Measurements from ENCODE around the gene NOPCHAP1. TPM values are rescaled to one million over a fixed set of nuclear protein-coding genes. Genes with fewer than 3 reads are reported as not detected.

Gene NOPCHAP1
- total and polyA plus RNA-seq, 2 of the 4 experiments (the other 2 are of a cell fraction): 5.6 to 9.3 TPM

DNA sequence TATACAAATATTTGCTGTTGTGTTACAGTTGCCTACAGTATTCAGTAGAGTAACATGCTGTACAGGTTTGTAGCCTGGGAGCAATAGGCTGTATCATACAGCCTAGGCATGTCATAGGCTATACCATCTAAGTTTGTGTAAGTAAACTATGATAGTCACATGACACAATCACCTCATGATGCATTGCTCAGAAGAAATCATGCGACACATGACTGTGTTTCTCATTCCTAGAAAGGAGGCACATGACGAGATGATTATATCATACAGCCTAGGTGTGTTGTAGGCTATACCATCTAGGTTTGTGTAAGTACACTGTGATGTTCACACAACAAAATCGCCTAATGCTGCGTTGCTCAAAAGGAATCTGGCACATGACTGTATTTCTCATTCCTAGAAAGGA is 31.9 kb downstream of the NOPCHAP1 start:
- Histone ChIP-seq H3K4ac (ENCODE audit: low read depth, low read length) (no peak overlapping the region), H3K27ac (ENCODE audit: insufficient read depth, low read length) (no peak overlapping the region), H3K27me3 (ENCODE audit: control insufficient read depth, insufficient read depth, low read length) (no peaks in the 10 kb centered on the region), H3K9me3 (ENCODE audit: control insufficient read depth, insufficient read depth, low read length) (peaks cover 2% of the 10 kb centered on the region; the same call in 1 of the 2 replicates), H2BK120ac (ENCODE audit: low read depth, low read length) (no peak overlapping the region), H2AK5ac (ENCODE audit: low read depth, low read length) (no peak overlapping the region), H3K18ac (ENCODE audit: low read depth, low read length) (no peak overlapping the region), H2BK20ac (ENCODE audit: low read depth, low read length) (no peak overlapping the region), H3K4me3 (ENCODE audit: insufficient read depth, low read depth, low read length) (no peak overlapping the region), H3K79me1 (ENCODE audit: low read depth in 1 of 2, low read length in 2 of 2) (peaks cover 0 to 14% of the 10 kb centered on the region in 2 experiments; a peak in 3 of 4 replicates), H3K4me1 (ENCODE audit: control insufficient read depth, insufficient read depth, low read length) (peaks cover 2% of the 10 kb centered on the region), H3K4me2 (ENCODE audit: low read depth, low read length) (no peak overlapping the region), H4K8ac (ENCODE audit: low read depth in 2 of 2, low read length in 2 of 2) (no peak overlapping the region), H2BK15ac (ENCODE audit: low read depth, low read length) (no peak overlapping the region), H3K36me3 (ENCODE audit: control insufficient read depth, insufficient read depth, low read length) (peaks cover 17% of the 10 kb centered on the region), H3K14ac (replicated peaks; ENCODE audit: low read depth, low read length) (no peak overlapping the region), H2AFZ (replicated peaks; ENCODE audit: low read length, poor library complexity) (no peak overlapping the region), H4K5ac (ENCODE audit: low read depth, low read length) (no peak overlapping the region), H3K9me1 (ENCODE audit: insufficient read depth, low read length) (no peaks in the 10 kb centered on the region; the same call in 1 of the 2 replicates), H2BK5ac (ENCODE audit: low read depth, low read length, poor library complexity, severe bottlenecking) (no peak overlapping the region), H4K91ac (ENCODE audit: insufficient read depth, low read depth, low read length) (no peak overlapping the region), H3K23ac (ENCODE audit: low read depth, low read length) (no peak overlapping the region), H4K20me1 (ENCODE audit: insufficient read depth, low read length) (no peaks in the 10 kb centered on the region), H2AK9ac (replicated peaks; ENCODE audit: low read depth, low read length, poor library complexity) (no peak overlapping the region), H3K9ac (ENCODE audit: low read depth, low read length) (no peak overlapping the region), H3K56ac (ENCODE audit: extremely low read depth, insufficient read depth, low read length) (no peak overlapping the region)
- intact Hi-C loops (cut with micrococcal nuclease) (no loop called here), dilution Hi-C loops (cut with HindIII; ENCODE audit: low sequenced_read_pairs, unreplicated experiment) (no loop called here), in situ Hi-C loops (cut with MboI; ENCODE audit: low sequenced_read_pairs) (no loop called here)
- POLR2A ChIA-PET (ENCODE audit: unreplicated experiment): no interaction called here
- ATAC-seq (ENCODE audit: low read depth) (no peak), DNase-seq (peak; percentile 2)
- BruUV-seq (replicated peaks): no TSS peak
- TF ChIP-seq, protein P1, sequence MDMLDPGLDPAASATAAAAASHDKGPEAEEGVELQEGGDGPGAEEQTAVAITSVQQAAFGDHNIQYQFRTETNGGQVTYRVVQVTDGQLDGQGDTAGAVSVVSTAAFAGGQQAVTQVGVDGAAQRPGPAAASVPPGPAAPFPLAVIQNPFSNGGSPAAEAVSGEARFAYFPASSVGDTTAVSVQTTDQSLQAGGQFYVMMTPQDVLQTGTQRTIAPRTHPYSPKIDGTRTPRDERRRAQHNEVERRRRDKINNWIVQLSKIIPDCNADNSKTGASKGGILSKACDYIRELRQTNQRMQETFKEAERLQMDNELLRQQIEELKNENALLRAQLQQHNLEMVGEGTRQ (IDR thresholded peaks at IDR 0.05; ENCODE audit: low read depth, low read length): 0 out of 2 replicates have a peak, but pooled peaks have one; percentile 19
- TF ChIP-seq SMC3 (IDR thresholded peaks at IDR 0.05; ENCODE audit: low read depth, low read length): no peak
- CTCF ChIA-PET: no interaction called here
- no CpG with 5 or more reads among the region's 4 CpGs for WGBS, 2 experiments (ENCODE audit: extremely low coverage in 2 of 2, insufficient read length in 1 of 2)

Data from IMR-90 (cell line).